ENCODE results near the gene NRXN3. TPM values are rescaled to one million over a fixed set of nuclear protein-coding genes. Genes with fewer than 3 reads are reported as not detected.

NRXN3 gene
- total and polyA plus RNA-seq, 4 donors: 0.07 to 1.2 (median 0.23) TPM

DNA sequence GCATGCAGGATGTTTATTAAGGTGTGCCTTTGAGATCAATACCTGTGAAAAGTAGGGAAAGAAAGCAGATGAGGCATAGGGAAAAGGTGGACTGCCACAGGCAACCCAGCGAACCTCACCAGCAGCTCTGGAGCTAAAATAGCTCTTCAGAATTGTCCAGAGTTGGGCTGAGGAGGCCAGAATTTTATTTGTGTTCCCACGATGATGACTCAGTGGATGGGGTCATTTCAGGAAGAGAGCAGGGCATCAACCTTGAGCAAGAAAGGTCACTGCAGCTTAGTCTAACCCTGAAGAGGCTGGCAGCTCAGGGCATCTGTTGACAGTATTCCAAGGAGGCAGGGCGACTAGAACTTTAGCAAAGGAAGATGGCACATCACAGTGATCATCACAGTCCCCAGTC lies 1345.0 kb downstream of the NRXN3 start (continued):
- TF ChIP-seq HNF4A (conservative IDR thresholded peaks at IDR 0.05) (no peak), RXRA (IDR thresholded peaks at IDR 0.05) (no peak), FOXA2 (IDR thresholded peaks at IDR 0.05) (no peak), YY1 (IDR thresholded peaks at IDR 0.05) (no peak), EGR1 (IDR thresholded peaks at IDR 0.05; ENCODE audit: low read depth in 2 of 2) (no peak), HNF4G (IDR thresholded peaks at IDR 0.05) (no peak), FOXA1 (IDR thresholded peaks at IDR 0.05) (no peak), SP1 (IDR thresholded peaks at IDR 0.05) (no peak), NR2F2 (IDR thresholded peaks at IDR 0.05) (no peak), TAF1 (conservative IDR thresholded peaks at IDR 0.05) (no peak)

DNA sequence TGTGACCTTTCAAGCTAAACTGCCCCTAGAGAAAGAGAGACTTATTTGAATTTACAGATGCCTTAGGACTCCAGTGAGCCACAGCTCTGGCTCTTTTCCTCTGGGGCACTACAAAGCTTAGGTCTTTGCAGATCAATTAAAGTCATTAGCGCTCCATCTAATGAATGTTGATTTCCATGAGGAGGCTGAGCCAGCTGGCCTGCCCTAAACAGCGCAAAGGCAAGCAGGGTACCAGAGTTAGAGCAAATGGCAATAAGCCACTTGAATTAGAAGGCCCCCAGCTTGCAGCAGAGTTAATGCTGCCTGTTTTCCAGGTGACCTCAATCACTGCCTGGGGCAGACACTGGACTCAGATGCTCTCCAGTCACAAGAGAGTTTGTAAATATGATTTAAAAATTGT lies 1345.8 kb downstream of the NRXN3 start:
- WGBS: 79% methylated on average over 2 of the region's 2 CpGs
- Histone ChIP-seq H3K4me1 (ENCODE audit: control insufficient read depth in 4 of 4, insufficient read depth in 4 of 4, low read length in 3 of 4) (no peaks in the 10 kb centered on the region), H3K9ac (ENCODE audit: low read depth in 1 of 2, low read length in 2 of 2) (no peak overlapping the region), H3K27me3 (ENCODE audit: control insufficient read depth in 4 of 4, insufficient read depth in 4 of 4, low read length in 3 of 4) (peaks cover 0 to 2% (median 0%) of the 10 kb centered on the region in 4 donors), H3K36me3 (ENCODE audit: control insufficient read depth in 4 of 4, insufficient read depth in 3 of 4, low read depth in 1 of 4, low read length in 3 of 4) (no peaks in the 10 kb centered on the region), H3K27ac (ENCODE audit: low read depth in 1 of 2, low read length in 2 of 2) (no peak overlapping the region), H3K4me3 (ENCODE audit: low read depth in 1 of 3, low read length in 3 of 3) (no peak overlapping the region), H3K9me3 (ENCODE audit: control insufficient read depth in 4 of 4, low read length in 3 of 4) (peaks cover 0 to 1% (median 0%) of the 10 kb centered on the region in 4 donors)
- no peak for TF ChIP-seq RXRA (IDR thresholded peaks at IDR 0.05)
- TF ChIP-seq, protein P1, sequence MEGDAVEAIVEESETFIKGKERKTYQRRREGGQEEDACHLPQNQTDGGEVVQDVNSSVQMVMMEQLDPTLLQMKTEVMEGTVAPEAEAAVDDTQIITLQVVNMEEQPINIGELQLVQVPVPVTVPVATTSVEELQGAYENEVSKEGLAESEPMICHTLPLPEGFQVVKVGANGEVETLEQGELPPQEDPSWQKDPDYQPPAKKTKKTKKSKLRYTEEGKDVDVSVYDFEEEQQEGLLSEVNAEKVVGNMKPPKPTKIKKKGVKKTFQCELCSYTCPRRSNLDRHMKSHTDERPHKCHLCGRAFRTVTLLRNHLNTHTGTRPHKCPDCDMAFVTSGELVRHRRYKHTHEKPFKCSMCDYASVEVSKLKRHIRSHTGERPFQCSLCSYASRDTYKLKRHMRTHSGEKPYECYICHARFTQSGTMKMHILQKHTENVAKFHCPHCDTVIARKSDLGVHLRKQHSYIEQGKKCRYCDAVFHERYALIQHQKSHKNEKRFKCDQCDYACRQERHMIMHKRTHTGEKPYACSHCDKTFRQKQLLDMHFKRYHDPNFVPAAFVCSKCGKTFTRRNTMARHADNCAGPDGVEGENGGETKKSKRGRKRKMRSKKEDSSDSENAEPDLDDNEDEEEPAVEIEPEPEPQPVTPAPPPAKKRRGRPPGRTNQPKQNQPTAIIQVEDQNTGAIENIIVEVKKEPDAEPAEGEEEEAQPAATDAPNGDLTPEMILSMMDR (IDR thresholded peaks at IDR 0.05; ENCODE audit: low read depth, low read length, missing input control): no peak
- DNase-seq (ENCODE audit: low spot score): no peak

DNA sequence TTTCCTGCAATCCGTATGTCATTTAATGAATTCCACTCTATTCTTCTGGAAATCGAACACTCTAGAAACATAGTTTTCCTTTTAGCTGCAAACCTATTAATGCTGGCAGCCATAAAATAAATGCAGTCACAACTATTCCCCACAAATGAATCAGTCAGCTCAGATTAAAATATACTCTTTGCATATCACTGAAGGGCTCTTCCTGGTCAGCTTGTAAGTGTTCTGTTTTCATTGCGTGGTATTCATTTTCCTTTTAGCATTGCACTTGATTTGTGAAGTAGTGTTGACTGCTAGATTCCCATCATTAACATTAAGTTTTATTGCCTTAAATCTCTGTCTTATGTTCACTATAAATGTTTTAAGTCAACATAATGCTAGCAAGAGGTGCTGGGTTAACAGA lies 1355.2 kb downstream of the NRXN3 start:
- Histone ChIP-seq H3K36me3 (ENCODE audit: control insufficient read depth in 4 of 4, insufficient read depth in 3 of 4, low read depth in 1 of 4, low read length in 3 of 4) (no peaks in the 10 kb centered on the region), H3K9me3 (ENCODE audit: control insufficient read depth in 4 of 4, low read length in 3 of 4) (peaks cover 0 to 6% (median 3%) of the 10 kb centered on the region in 4 donors), H3K4me1 (ENCODE audit: control insufficient read depth in 4 of 4, insufficient read depth in 4 of 4, low read length in 3 of 4) (no peaks in the 10 kb centered on the region), H3K27me3 (ENCODE audit: control insufficient read depth in 4 of 4, insufficient read depth in 4 of 4, low read length in 3 of 4) (no peaks in the 10 kb centered on the region), H3K27ac (ENCODE audit: low read depth in 1 of 2, low read length in 2 of 2) (no peak overlapping the region), H3K9ac (ENCODE audit: low read depth in 1 of 2, low read length in 2 of 2) (no peak overlapping the region), H3K4me3 (ENCODE audit: low read depth in 1 of 3, low read length in 3 of 3) (no peak overlapping the region)
- TF ChIP-seq FOXA1 (IDR thresholded peaks at IDR 0.05) (no peak), SP1 (IDR thresholded peaks at IDR 0.05) (no peak), HNF4G (IDR thresholded peaks at IDR 0.05) (no peak), EGR1 (IDR thresholded peaks at IDR 0.05; ENCODE audit: low read depth in 2 of 2) (no peak), YY1 (IDR thresholded peaks at IDR 0.05) (no peak), TAF1 (conservative IDR thresholded peaks at IDR 0.05) (no peak), GABPA (IDR thresholded peaks at IDR 0.05 in 1 of 2, conservative IDR thresholded peaks at IDR 0.05 in 1 of 2) (no peak), HNF4A (conservative IDR thresholded peaks at IDR 0.05) (no peak), NR2F2 (IDR thresholded peaks at IDR 0.05) (no peak)
- TF ChIP-seq, protein P2, sequence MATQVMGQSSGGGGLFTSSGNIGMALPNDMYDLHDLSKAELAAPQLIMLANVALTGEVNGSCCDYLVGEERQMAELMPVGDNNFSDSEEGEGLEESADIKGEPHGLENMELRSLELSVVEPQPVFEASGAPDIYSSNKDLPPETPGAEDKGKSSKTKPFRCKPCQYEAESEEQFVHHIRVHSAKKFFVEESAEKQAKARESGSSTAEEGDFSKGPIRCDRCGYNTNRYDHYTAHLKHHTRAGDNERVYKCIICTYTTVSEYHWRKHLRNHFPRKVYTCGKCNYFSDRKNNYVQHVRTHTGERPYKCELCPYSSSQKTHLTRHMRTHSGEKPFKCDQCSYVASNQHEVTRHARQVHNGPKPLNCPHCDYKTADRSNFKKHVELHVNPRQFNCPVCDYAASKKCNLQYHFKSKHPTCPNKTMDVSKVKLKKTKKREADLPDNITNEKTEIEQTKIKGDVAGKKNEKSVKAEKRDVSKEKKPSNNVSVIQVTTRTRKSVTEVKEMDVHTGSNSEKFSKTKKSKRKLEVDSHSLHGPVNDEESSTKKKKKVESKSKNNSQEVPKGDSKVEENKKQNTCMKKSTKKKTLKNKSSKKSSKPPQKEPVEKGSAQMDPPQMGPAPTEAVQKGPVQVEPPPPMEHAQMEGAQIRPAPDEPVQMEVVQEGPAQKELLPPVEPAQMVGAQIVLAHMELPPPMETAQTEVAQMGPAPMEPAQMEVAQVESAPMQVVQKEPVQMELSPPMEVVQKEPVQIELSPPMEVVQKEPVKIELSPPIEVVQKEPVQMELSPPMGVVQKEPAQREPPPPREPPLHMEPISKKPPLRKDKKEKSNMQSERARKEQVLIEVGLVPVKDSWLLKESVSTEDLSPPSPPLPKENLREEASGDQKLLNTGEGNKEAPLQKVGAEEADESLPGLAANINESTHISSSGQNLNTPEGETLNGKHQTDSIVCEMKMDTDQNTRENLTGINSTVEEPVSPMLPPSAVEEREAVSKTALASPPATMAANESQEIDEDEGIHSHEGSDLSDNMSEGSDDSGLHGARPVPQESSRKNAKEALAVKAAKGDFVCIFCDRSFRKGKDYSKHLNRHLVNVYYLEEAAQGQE (IDR thresholded peaks at IDR 0.05): no peak
- TF ChIP-seq, protein P3, sequence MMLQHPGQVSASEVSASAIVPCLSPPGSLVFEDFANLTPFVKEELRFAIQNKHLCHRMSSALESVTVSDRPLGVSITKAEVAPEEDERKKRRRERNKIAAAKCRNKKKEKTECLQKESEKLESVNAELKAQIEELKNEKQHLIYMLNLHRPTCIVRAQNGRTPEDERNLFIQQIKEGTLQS (IDR thresholded peaks at IDR 0.05): no peak
- TF ChIP-seq, protein P4, sequence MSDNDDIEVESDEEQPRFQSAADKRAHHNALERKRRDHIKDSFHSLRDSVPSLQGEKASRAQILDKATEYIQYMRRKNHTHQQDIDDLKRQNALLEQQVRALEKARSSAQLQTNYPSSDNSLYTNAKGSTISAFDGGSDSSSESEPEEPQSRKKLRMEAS (IDR thresholded peaks at IDR 0.05): no peak
- TF ChIP-seq, protein P5, sequence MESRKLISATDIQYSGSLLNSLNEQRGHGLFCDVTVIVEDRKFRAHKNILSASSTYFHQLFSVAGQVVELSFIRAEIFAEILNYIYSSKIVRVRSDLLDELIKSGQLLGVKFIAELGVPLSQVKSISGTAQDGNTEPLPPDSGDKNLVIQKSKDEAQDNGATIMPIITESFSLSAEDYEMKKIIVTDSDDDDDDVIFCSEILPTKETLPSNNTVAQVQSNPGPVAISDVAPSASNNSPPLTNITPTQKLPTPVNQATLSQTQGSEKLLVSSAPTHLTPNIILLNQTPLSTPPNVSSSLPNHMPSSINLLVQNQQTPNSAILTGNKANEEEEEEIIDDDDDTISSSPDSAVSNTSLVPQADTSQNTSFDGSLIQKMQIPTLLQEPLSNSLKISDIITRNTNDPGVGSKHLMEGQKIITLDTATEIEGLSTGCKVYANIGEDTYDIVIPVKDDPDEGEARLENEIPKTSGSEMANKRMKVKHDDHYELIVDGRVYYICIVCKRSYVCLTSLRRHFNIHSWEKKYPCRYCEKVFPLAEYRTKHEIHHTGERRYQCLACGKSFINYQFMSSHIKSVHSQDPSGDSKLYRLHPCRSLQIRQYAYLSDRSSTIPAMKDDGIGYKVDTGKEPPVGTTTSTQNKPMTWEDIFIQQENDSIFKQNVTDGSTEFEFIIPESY (IDR thresholded peaks at IDR 0.05): no peak
- TF ChIP-seq, protein P1 (IDR thresholded peaks at IDR 0.05; ENCODE audit: low read depth, low read length, missing input control): no peak
- no peak for DNase-seq (ENCODE audit: low spot score)
- WGBS: 89% methylated on average over 3 of the region's 3 CpGs
